22Rv1 (cell line): ENCODE results near the gene RNU6-9.
"Not testable (repeated sequence)": the region's sequence is repeated elsewhere in the genome, so short reads cannot be mapped to it uniquely, and the experiment has no call there.

Experiments
- CTCF ChIP-seq: fragments of 450-650 bp; IDR thresholded peaks from 2 replicates; pipeline ENCODE4 v1.5.1; 2017; ENCODE audit warnings: mild to moderate bottlenecking
- ZFX ChIP-seq: fragments of 450-650 bp; IDR thresholded peaks from 2 replicates; pipeline ENCODE4 v1.6.1; 2017; ENCODE audit warnings: antibody characterized with exemption, borderline replicate concordance

DNA sequence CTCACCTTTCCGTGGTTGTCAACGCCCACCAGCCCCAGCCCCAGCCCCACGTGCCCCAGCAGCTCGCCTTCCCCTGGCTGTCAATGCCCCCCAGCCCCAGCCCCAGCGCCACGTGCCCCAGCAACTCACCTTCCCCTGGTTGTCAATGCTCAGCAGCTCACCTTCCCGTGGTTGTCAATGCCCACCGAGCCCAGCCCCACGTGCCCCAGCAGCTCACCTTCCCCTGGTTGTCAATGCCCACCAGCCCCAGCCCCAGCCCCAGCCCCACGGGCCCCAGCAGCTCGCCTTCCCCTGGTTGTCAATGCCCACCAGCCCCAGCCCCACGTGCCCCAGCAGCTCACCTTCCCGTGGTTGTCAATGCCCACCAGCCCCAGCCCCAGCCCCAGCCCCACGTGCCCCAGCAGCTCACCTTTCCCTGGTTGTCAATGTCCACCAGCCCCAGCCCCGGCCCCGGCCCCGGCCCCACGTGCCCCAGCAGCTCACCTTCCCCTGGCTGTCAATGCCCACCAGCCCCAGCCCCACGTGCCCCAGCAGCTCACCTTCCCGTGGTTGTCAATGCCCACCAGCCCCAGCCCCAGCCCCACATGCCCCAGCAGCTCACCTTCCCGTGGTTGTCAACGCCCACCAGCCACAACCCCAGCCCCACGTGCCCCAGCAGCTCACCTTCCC is 15.2 kb upstream of the RNU6-9 start:
- TF ChIP-seq CTCF, ZFX: not testable (repeated sequence)
